HepG2 (cell line): ENCODE measurements around the gene FANCE. TPM values are rescaled to one million over a fixed set of nuclear protein-coding genes. Genes with fewer than 3 reads are reported as not detected.

Experiments used
- AGO2 ChIP-seq: fragments of 200-400 bp; formaldehyde crosslinking; optimal IDR thresholded peaks from 2 replicates; pipeline ENCODE3; 2017; ENCODE audit warnings: mild to moderate bottlenecking, low read depth, low read length, moderate library complexity
- CEBPG ChIP-seq: IDR thresholded peaks from 2 replicates; pipeline ENCODE4 v1.6.1; 2016
- FOXJ3 ChIP-seq: sonication (generic); formaldehyde crosslinking; IDR thresholded peaks from 2 replicates; pipeline ENCODE4 v1.4.0; 2020; ENCODE audit warnings: missing genetic modification reagents, mild to moderate bottlenecking, borderline replicate concordance
- HNF4A ChIP-seq: sonication (generic); formaldehyde crosslinking; IDR thresholded peaks from 2 replicates; pipeline ENCODE4 v1.4.0; 2020; ENCODE audit warnings: missing genetic modification reagents
- HOMEZ ChIP-seq: IDR thresholded peaks from 2 replicates; pipeline ENCODE4 v1.6.1; 2016; ENCODE audit warnings: low read depth
- LCORL ChIP-seq, 2 experiments: fragments of 450-650 bp in 1 of 2; sonication (generic) in 1 of 2; formaldehyde crosslinking in 1 of 2; IDR thresholded peaks; 2 replicates each; pipeline versions ENCODE4 v1.5.0 to v1.6.1; 2017 to 2020; ENCODE audit warnings: antibody characterized with exemption in 1 of 2, missing genetic modification reagents in 1 of 2
- MYNN ChIP-seq: sonication (generic); formaldehyde crosslinking; IDR thresholded peaks from 2 replicates; pipeline ENCODE4 v1.4.0; 2020; ENCODE audit warnings: mild to moderate bottlenecking, low read depth, missing genetic modification reagents
- ZNF670 ChIP-seq: sonication (generic); formaldehyde crosslinking; IDR thresholded peaks from 2 replicates; pipeline ENCODE4 v1.8.0; 2022; ENCODE audit warnings: mild to moderate bottlenecking, missing genetic modification reagents, borderline replicate concordance
- ZNF709 ChIP-seq: sonication (generic); formaldehyde crosslinking; IDR thresholded peaks from 2 replicates; pipeline ENCODE4 v1.5.0; 2020; ENCODE audit warnings: mild to moderate bottlenecking, missing genetic modification reagents
- ZNF75D ChIP-seq: sonication (generic); formaldehyde crosslinking; IDR thresholded peaks from 2 replicates; pipeline ENCODE4 v1.8.1; 2023; ENCODE audit warnings: missing genetic modification reagents, mild to moderate bottlenecking, borderline replicate concordance
- polyA plus RNA-seq, 8 experiments: library from polyadenylated mRNA; depleted of rRNA in 3 of 8; stranded (reverse) in 7 of 8; unstranded in 1 of 8; fragments of >200 nt; fragmentation: Illumina TruSeq in 4 of 8; extraction: Trizol in 4 of 8; gene quantifications; 2 replicates each; pipeline versions ENCODE4 v1.2.1 to v1.2.3, GENCODE V29; 2011 to 2016; ENCODE audit warnings: low read depth in 4 of 8, missing spikeins in 1 of 8, mixed read lengths in 1 of 8; ENCODE audit not compliant: insufficient read depth in 1 of 8
- total RNA-seq, 5 experiments: library from RNA; depleted of rRNA; stranded (reverse); fragments of >200 nt; fragmentation: Illumina TruSeq; extraction: Trizol; gene quantifications; 2 replicates each; pipeline ENCODE4 v1.2.3, GENCODE V29; 2016; ENCODE audit warnings: low read depth in 1 of 5
- TF ChIP-seq, protein P1 (sequence below): IDR thresholded peaks from 2 replicates; pipeline ENCODE4 v1.6.1; 2016; ENCODE audit warnings: missing compliant biosample characterization, missing genetic modification reagents, borderline replicate concordance
- TF ChIP-seq, protein P2 (sequence below): sonication (generic); formaldehyde crosslinking; IDR thresholded peaks from 2 replicates; pipeline ENCODE4 v1.5.1; 2020; ENCODE audit warnings: mild to moderate bottlenecking, missing genetic modification reagents
- TF ChIP-seq, protein P3 (sequence below), 2 experiments: sonication (generic) in 1 of 2; formaldehyde crosslinking in 1 of 2; IDR thresholded peaks; 2 replicates each; pipeline versions ENCODE4 v1.4.0 to v1.6.1; 2016 to 2020; ENCODE audit warnings: borderline replicate concordance in 1 of 2, low read depth in 1 of 2, mild to moderate bottlenecking in 1 of 2, missing genetic modification reagents in 1 of 2

Gene FANCE
- total and polyA plus RNA-seq, 2 of the 13 experiments (the other 11 are each of a cell fraction or from before 2014, with no cell fraction given): 7.1 to 11.2 TPM

DNA sequence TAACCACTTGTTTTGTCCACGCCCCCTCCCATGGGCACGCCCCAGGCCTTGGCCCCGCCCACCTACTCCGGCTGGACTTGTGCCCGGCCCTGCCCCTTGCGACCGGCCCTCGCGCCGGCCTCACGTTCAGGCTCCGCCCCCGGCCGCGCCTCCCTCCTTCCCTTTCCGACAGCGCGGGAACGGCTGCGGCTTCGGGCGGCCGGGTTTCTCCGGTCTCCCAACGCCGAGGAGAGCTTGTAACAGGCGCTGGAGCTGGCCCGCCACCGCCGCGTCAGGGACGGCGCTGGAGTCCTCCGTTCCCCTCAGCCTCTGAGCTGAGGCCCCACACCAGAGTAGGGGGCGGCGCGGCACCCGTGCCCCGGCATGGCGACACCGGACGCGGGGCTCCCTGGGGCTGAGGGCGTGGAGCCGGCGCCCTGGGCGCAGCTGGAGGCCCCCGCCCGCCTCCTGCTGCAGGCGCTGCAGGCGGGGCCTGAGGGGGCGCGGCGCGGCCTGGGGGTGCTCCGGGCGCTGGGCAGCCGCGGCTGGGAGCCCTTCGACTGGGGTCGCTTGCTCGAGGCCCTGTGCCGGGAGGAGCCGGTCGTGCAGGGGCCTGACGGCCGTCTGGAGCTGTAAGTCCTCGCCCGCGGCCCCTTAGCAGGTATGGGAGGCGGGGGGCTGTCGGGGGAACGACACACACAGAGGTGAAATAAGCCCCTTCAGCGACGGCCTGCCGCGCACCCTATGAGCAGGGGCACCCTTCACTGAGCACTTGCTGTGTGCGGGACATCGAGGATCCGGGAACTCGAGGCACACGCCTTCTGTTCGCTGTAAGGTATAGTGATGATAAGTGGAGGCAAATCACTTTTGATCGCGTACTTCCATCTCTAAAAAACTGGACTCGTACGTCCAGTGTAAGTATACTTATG is at the start of gene FANCE (continued):
- TF ChIP-seq, protein P1, sequence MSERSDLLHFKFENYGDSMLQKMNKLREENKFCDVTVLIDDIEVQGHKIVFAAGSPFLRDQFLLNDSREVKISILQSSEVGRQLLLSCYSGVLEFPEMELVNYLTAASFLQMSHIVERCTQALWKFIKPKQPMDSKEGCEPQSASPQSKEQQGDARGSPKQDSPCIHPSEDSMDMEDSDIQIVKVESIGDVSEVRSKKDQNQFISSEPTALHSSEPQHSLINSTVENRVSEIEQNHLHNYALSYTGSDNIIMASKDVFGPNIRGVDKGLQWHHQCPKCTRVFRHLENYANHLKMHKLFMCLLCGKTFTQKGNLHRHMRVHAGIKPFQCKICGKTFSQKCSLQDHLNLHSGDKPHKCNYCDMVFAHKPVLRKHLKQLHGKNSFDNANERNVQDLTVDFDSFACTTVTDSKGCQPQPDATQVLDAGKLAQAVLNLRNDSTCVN (CRISPR knock-in tag): no peak
- TF ChIP-seq ZNF709 (CRISPR knock-in tag) (0 out of 2 replicates have a peak, but pooled peaks have one; percentile 56), ZNF670 (CRISPR knock-in tag) (no peak), CEBPG (CRISPR knock-in tag) (peak; percentile 51), HOMEZ (CRISPR knock-in tag) (peak; percentile 45; the same call in 1 of the 2 replicates), LCORL (IDR thresholded peaks at IDR 0.05) (no peak), LCORL (CRISPR knock-in tag; IDR thresholded peaks at IDR 0.05) (no peak; the same call in 1 of the 2 replicates), HNF4A (CRISPR knock-in tag) (peak; percentile 45; the same call in 1 of the 2 replicates), ZNF75D (CRISPR knock-in tag) (no peak), FOXJ3 (CRISPR knock-in tag) (no peak), AGO2 (peak; percentile 48), MYNN (no peak)
- TF ChIP-seq, protein P2, sequence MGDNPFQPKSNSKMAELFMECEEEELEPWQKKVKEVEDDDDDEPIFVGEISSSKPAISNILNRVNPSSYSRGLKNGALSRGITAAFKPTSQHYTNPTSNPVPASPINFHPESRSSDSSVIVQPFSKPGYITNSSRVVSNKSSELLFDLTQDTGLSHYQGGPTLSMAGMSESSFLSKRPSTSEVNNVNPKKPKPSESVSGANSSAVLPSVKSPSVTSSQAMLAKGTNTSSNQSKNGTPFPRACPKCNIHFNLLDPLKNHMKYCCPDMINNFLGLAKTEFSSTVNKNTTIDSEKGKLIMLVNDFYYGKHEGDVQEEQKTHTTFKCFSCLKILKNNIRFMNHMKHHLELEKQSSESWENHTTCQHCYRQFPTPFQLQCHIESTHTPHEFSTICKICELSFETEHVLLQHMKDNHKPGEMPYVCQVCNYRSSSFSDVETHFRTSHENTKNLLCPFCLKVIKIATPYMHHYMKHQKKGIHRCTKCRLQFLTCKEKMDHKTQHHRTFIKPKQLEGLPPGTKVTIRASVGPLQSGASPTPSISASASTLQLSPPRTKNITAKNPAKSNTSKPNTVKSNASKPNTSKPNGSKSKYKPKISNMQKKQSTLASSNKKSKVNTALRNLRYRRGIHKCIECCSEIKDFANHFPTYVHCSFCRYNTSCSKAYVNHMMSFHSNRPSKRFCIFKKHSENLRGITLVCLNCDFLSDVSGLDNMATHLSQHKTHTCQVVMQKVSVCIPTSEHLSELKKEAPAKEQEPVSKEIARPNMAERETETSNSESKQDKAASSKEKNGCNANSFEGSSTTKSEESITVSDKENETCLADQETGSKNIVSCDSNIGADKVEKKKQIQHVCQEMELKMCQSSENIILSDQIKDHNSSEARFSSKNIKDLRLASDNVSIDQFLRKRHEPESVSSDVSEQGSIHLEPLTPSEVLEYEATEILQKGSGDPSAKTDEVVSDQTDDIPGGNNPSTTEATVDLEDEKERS (CRISPR knock-in tag): peak; percentile 57; the same call in 1 of the 2 replicates
- TF ChIP-seq, protein P3, sequence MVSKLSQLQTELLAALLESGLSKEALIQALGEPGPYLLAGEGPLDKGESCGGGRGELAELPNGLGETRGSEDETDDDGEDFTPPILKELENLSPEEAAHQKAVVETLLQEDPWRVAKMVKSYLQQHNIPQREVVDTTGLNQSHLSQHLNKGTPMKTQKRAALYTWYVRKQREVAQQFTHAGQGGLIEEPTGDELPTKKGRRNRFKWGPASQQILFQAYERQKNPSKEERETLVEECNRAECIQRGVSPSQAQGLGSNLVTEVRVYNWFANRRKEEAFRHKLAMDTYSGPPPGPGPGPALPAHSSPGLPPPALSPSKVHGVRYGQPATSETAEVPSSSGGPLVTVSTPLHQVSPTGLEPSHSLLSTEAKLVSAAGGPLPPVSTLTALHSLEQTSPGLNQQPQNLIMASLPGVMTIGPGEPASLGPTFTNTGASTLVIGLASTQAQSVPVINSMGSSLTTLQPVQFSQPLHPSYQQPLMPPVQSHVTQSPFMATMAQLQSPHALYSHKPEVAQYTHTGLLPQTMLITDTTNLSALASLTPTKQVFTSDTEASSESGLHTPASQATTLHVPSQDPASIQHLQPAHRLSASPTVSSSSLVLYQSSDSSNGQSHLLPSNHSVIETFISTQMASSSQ (IDR thresholded peaks at IDR 0.05; ENCODE audit: low read depth): no peak
- TF ChIP-seq, protein P3 (CRISPR knock-in tag; IDR thresholded peaks at IDR 0.05; ENCODE audit: borderline replicate concordance): no peak; the same call in 1 of the 2 replicates
